Natural killer cell (primary cell): ENCODE results near the gene CD180. TPM values are rescaled to one million over a fixed set of nuclear protein-coding genes. Genes with fewer than 3 reads are reported as not detected.

Experiments used
- ATAC-seq, 3 donors: fragments of 150-1000 bp in 2 of 3; fragments of 200-7000 bp in 1 of 3; cut with Tn5 transposase; 1 replicate in 1 of 3; 2 replicates in 2 of 3; pipeline ENCODE4 v1.10.0; 2021; ENCODE audit warnings: mild to moderate bottlenecking in 2 of 3, moderate library complexity in 2 of 3
- DNase-seq, 2 donors: peaks; one replicate each; pipeline versions ENCODE4 v3.0.0 to v3.0.0-alpha.2; 2013 to 2021; ENCODE audit warnings: mixed read lengths in 1 of 2
- H3K27ac ChIP-seq: one replicate; pipeline ENCODE4 v1.5.1; 2013; ENCODE audit warnings: mild to moderate bottlenecking, low read length
- H3K27me3 ChIP-seq: one replicate; pipeline ENCODE4 v1.6.1; 2013; ENCODE audit warnings: low read length; ENCODE audit not compliant: control insufficient read depth, insufficient read depth
- H3K36me3 ChIP-seq: one replicate; pipeline ENCODE4 v1.6.1; 2013; ENCODE audit warnings: low read length; ENCODE audit not compliant: control insufficient read depth, insufficient read depth
- H3K4me1 ChIP-seq: one replicate; pipeline ENCODE4 v1.6.1; 2013; ENCODE audit warnings: low read length; ENCODE audit not compliant: control insufficient read depth, insufficient read depth
- H3K4me3 ChIP-seq: one replicate; pipeline ENCODE4 v1.5.1; 2013; ENCODE audit warnings: low read length
- H3K9me3 ChIP-seq: one replicate; pipeline ENCODE4 v1.6.1; 2013; ENCODE audit warnings: low read length; ENCODE audit not compliant: control insufficient read depth, insufficient read depth
- H3K27ac Mint-ChIP-seq, 2 donors: one replicate each; pipeline ENCODE4 v1.8.0; 2022; ENCODE audit warnings: mild to moderate bottlenecking in 2 of 2, mixed read lengths in 2 of 2, moderate library complexity in 1 of 2
- H3K27me3 Mint-ChIP-seq, 2 donors: one replicate each; pipeline ENCODE4 v1.8.0; 2022; ENCODE audit warnings: low read depth in 2 of 2, mixed read lengths in 2 of 2
- H3K36me3 Mint-ChIP-seq: one replicate; pipeline ENCODE4 v1.8.0; 2022; ENCODE audit warnings: mixed read lengths
- H3K4me1 Mint-ChIP-seq, 2 donors: one replicate each; pipeline ENCODE4 v1.8.0; 2022; ENCODE audit warnings: mixed read lengths in 2 of 2
- H3K4me3 Mint-ChIP-seq: one replicate; pipeline ENCODE4 v1.8.0; 2022; ENCODE audit warnings: mild to moderate bottlenecking, moderate library complexity, mixed read lengths
- H3K9me3 Mint-ChIP-seq, 2 donors: one replicate each; pipeline ENCODE4 v1.8.0; 2022; ENCODE audit warnings: mixed read lengths in 2 of 2
- CTCF ChIP-seq: fragments of 200-600 bp; IDR thresholded peaks from one replicate; pipeline ENCODE4 v1.8.0; 2022; ENCODE audit warnings: antibody characterized with exemption
- WGBS: methylation state at CpG from one replicate; pipeline ENCODE4 v1.1.7; 2013; ENCODE audit warnings: missing lambda C conversion rate; ENCODE audit not compliant: insufficient coverage; 5-methylcytosine and 5-hydroxymethylcytosine counted together
- intact Hi-C: fragments of 100-400 bp; cut with micrococcal nuclease; formaldehyde crosslinking; loops from one replicate; pipeline ENCODE4 v1.14.2; 2022
- total RNA-seq, 4 donors: library from RNA; stranded (reverse); fragments of 120-200 nt in 1 of 4; gene quantifications; one replicate each; pipeline versions ENCODE4 v1.2.3 to v1.2.4, GENCODE V29; 2013 to 2022

The CD180 gene
- total RNA-seq, 3 donors from 2014 or later (not counting 1 experiment from before 2014, with no cell fraction given): 0.34 to 1.2 (median 1.1) TPM

GRCh38 chr5:67244345-67244793 lies 47.8 kb upstream of the CD180 start:
- intact Hi-C loops: no loop called here
- H3K4me3 ChIP-seq: no peak overlapping the region
- H3K27ac ChIP-seq: no peak overlapping the region
- Mint-ChIP-seq H3K36me3 (no peaks in the 10 kb centered on the region), H3K4me3 (no peak overlapping the region), H3K27me3 (no peaks in the 10 kb centered on the region), H3K27ac (no peak overlapping the region), H3K4me1 (peaks cover 11% of the 10 kb centered on the region in 2 donors), H3K9me3 (no peaks in the 10 kb centered on the region)
- peaks cover 7% of the 10 kb centered on the region for H3K4me1 ChIP-seq
- no peak for DNase-seq
- no peaks in the 10 kb centered on the region for H3K9me3 ChIP-seq
- 94% methylated on average over 2 of the region's 3 CpGs for WGBS
- H3K27me3 ChIP-seq: no peaks in the 10 kb centered on the region
- ATAC-seq: no peak
- no peaks in the 10 kb centered on the region for H3K36me3 ChIP-seq
- TF ChIP-seq CTCF: no peak

- no peaks in the 10 kb centered on the region for H3K36me3 ChIP-seq
- H3K4me3 Mint-ChIP-seq: no peak overlapping the region
- peaks cover 8 to 11% of the 10 kb centered on the region in 2 donors for H3K4me1 Mint-ChIP-seq
- no peaks in the 10 kb centered on the region for H3K36me3 Mint-ChIP-seq
- no peak overlapping the region for H3K27ac ChIP-seq
- DNase-seq (no peak), ATAC-seq (no peak)
- no peaks in the 10 kb centered on the region for H3K9me3 Mint-ChIP-seq
- intact Hi-C loops: no loop called here
- peaks cover 7% of the 10 kb centered on the region for H3K4me1 ChIP-seq
- TF ChIP-seq CTCF: no peak
- H3K27me3 Mint-ChIP-seq: no peaks in the 10 kb centered on the region
- WGBS: 89% methylated on average over 4 of the region's 4 CpGs
- no peaks in the 10 kb centered on the region for H3K9me3 ChIP-seq
- H3K27me3 ChIP-seq: no peaks in the 10 kb centered on the region
- no peak overlapping the region for H3K4me3 ChIP-seq
- H3K27ac Mint-ChIP-seq: no peak overlapping the region
Observed at GRCh38 chr5:67243944-67244343, 47.3 kb upstream of the CD180 start.

- H3K27ac ChIP-seq: no peak overlapping the region
- peaks cover 2% of the 10 kb centered on the region for H3K4me1 ChIP-seq
- H3K36me3 ChIP-seq: no peaks in the 10 kb centered on the region
- no peaks in the 10 kb centered on the region for H3K36me3 Mint-ChIP-seq
- no peaks in the 10 kb centered on the region for H3K9me3 ChIP-seq
- no peak for TF ChIP-seq CTCF
- peaks cover 2 to 5% of the 10 kb centered on the region in 2 donors for H3K4me1 Mint-ChIP-seq
- no peak overlapping the region for H3K4me3 ChIP-seq
- H3K27me3 Mint-ChIP-seq: no peaks in the 10 kb centered on the region
- ATAC-seq (no peak), DNase-seq (no peak)
- no peak overlapping the region for H3K4me3 Mint-ChIP-seq
- intact Hi-C loops: no loop called here
- H3K27me3 ChIP-seq: no peaks in the 10 kb centered on the region
- H3K27ac Mint-ChIP-seq: no peak overlapping the region
- WGBS: 100% methylated on average over 1 of the region's 1 CpG
- H3K9me3 Mint-ChIP-seq: no peaks in the 10 kb centered on the region
Observed at GRCh38 chr5:67243349-67243748, 46.8 kb upstream of the CD180 start.

GRCh38 chr5:67241326-67241725 lies 44.7 kb upstream of the CD180 start:
- DNase-seq (no peak), ATAC-seq (no peak)
- no peak for TF ChIP-seq CTCF
- Mint-ChIP-seq H3K4me3 (no peak overlapping the region), H3K36me3 (no peaks in the 10 kb centered on the region), H3K4me1 (no peaks in the 10 kb centered on the region), H3K9me3 (no peaks in the 10 kb centered on the region), H3K27me3 (no peaks in the 10 kb centered on the region), H3K27ac (no peak overlapping the region)
- intact Hi-C loops: no loop called here
- Histone ChIP-seq H3K36me3 (no peaks in the 10 kb centered on the region), H3K27me3 (no peaks in the 10 kb centered on the region), H3K9me3 (no peaks in the 10 kb centered on the region), H3K4me1 (no peaks in the 10 kb centered on the region), H3K27ac (no peak overlapping the region), H3K4me3 (no peak overlapping the region)
